GM18526 (cell line): ENCODE results near the gene EHMT1.

Source experiments
- POLR2A ChIP-seq: IDR thresholded peaks from 3 replicates; pipeline ENCODE4 v1.6.1; 2011; ENCODE audit not compliant: insufficient read length; ENCODE audit errors: extremely low read depth

Gene EHMT1

GRCh38 chr9:137807721-137808703 lies 189.2 kb downstream of the EHMT1 start:
- TF ChIP-seq POLR2A, result no peak

- TF ChIP-seq POLR2A, result no peak
Observed at GRCh38 chr9:137809040-137809576, 190.3 kb downstream of the EHMT1 start.

- no peak for TF ChIP-seq POLR2A
Observed at GRCh38 chr9:137811283-137811870, 192.6 kb downstream of the EHMT1 start.

- no peak for TF ChIP-seq POLR2A
Observed at GRCh38 chr9:137812356-137813023, 193.7 kb downstream of the EHMT1 start.

GRCh38 chr9:137813167-137813566 lies 194.4 kb downstream of the EHMT1 start:
- TF ChIP-seq POLR2A, result no peak

- no peak for TF ChIP-seq POLR2A
Observed at GRCh38 chr9:137813651-137814415, 195.0 kb downstream of the EHMT1 start.

- no peak for TF ChIP-seq POLR2A
Observed at GRCh38 chr9:137814436-137814835, 195.6 kb downstream of the EHMT1 start.

- TF ChIP-seq POLR2A, result no peak
Observed at GRCh38 chr9:137814841-137815240, 196.0 kb downstream of the EHMT1 start.

- TF ChIP-seq POLR2A, result no peak
Observed at GRCh38 chr9:137815256-137816255, 196.8 kb downstream of the EHMT1 start.

- no peak for TF ChIP-seq POLR2A
Observed at GRCh38 chr9:137816531-137817235, 197.9 kb downstream of the EHMT1 start.

GRCh38 chr9:137817236-137818200 lies 198.7 kb downstream of the EHMT1 start:
- TF ChIP-seq POLR2A, result no peak

GRCh38 chr9:137818286-137818685 lies 199.5 kb downstream of the EHMT1 start:
- TF ChIP-seq POLR2A, result no peak
